A549 (cell line): ENCODE data around the gene TMEM198.

Experiments used
- ATOH8 ChIP-seq: fragments of 250-450 bp; sonication (Bioruptor Pico); IDR thresholded peaks from 2 replicates; pipeline ENCODE4 v1.5.0; 2020; ENCODE audit warnings: low read depth, mild to moderate bottlenecking, moderate library complexity
- CTCF ChIP-seq: fragments of >200 bp; sonication (Bioruptor Twin); formaldehyde crosslinking; IDR thresholded peaks from 3 replicates; pipeline ENCODE4 v1.5.1; 2016
- HES2 ChIP-seq: fragments of >200 bp; sonication (Bioruptor Twin); formaldehyde crosslinking; IDR thresholded peaks from 2 replicates; pipeline ENCODE4 v1.6.1; 2016
- HOXA7 ChIP-seq: fragments of 250-450 bp; sonication (Bioruptor Pico); IDR thresholded peaks from 2 replicates; pipeline ENCODE4 v1.5.0; 2020; ENCODE audit warnings: mild to moderate bottlenecking, moderate library complexity
- MAFK ChIP-seq: fragments of 450-650 bp; IDR thresholded peaks from 2 replicates; pipeline ENCODE4 v1.6.1; 2014; ENCODE audit not compliant: partially characterized antibody
- MYC ChIP-seq: IDR thresholded peaks from 2 replicates; pipeline ENCODE4 v1.6.1; 2012; ENCODE audit warnings: mild to moderate bottlenecking, inconsistent platforms, low read length, improper control_type of control experiment, borderline replicate concordance
- RAD21 ChIP-seq, 2 experiments: fragments of >200 bp in 1 of 2; sonication (Bioruptor Twin) in 1 of 2; formaldehyde crosslinking in 1 of 2; IDR thresholded peaks in 1 of 2; conservative IDR thresholded peaks in 1 of 2; 2 replicates in 1 of 2; 3 replicates in 1 of 2; pipeline ENCODE4 v1.6.1; 2012 to 2018; ENCODE audit warnings: inconsistent platforms in 1 of 2
- RCOR1 ChIP-seq: fragments of 150-350 bp; IDR thresholded peaks from 2 replicates; pipeline ENCODE4 v1.6.1; 2014; ENCODE audit warnings: antibody characterized with exemption, low read length, low read depth
- ZC3H11A ChIP-seq: fragments of 450-650 bp; IDR thresholded peaks from 2 replicates; pipeline ENCODE4 v1.6.1; 2014; ENCODE audit warnings: antibody characterized with exemption, mild to moderate bottlenecking

- TF ChIP-seq CTCF = no peak
- TF ChIP-seq HES2 = no peak
- TF ChIP-seq MYC = no peak
- no peak for TF ChIP-seq MAFK
- TF ChIP-seq RCOR1 = no peak
- TF ChIP-seq ZC3H11A = no peak
- no peak for TF ChIP-seq RAD21 (conservative IDR thresholded peaks at IDR 0.05 in 1 of 2, IDR thresholded peaks at IDR 0.05 in 1 of 2)
- TF ChIP-seq ATOH8 (CRISPR knock-in tag) = no peak
- TF ChIP-seq HOXA7 (CRISPR knock-in tag) = no peak
These were observed 22.8 kb downstream of the TMEM198 start for GRCh38 chr2:219566640-219567039.
